MM.1S (cell line): ENCODE results near the gene CPLANE1.

Experiments
- EZH2 ChIP-seq: fragments of 300-600 bp; sonication (generic); optimal IDR thresholded peaks from 2 replicates; pipeline ENCODE3; 2017; ENCODE audit warnings: low read depth, mild to moderate bottlenecking, antibody characterized with exemption, low read length, mixed read lengths
- TF ChIP-seq, protein P1 (sequence below): fragments of 300-600 bp; sonication (generic); IDR thresholded peaks from 2 replicates; pipeline ENCODE4 v1.5.1; 2016; ENCODE audit warnings: antibody characterized with exemption, low read length, mixed read lengths

DNA sequence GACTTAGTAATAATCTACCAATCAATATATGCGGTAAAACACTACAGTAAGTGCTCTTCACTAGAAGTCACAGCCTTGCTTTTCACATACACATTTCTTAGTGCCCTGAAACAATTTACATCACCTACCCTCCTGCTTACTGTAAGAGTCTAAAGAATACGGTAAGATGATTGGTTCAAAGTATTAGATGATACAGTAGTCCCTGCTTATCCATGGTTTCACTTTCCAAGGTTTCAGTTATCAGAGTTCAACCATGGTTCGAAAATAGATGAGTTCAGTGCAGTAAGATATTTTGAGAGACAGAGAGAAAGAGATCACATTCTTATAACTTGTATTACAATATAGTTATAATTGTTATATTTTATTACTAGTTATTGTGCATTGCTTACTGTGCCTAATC, 83.0 kb downstream of the CPLANE1 start:
- TF ChIP-seq, protein P1, sequence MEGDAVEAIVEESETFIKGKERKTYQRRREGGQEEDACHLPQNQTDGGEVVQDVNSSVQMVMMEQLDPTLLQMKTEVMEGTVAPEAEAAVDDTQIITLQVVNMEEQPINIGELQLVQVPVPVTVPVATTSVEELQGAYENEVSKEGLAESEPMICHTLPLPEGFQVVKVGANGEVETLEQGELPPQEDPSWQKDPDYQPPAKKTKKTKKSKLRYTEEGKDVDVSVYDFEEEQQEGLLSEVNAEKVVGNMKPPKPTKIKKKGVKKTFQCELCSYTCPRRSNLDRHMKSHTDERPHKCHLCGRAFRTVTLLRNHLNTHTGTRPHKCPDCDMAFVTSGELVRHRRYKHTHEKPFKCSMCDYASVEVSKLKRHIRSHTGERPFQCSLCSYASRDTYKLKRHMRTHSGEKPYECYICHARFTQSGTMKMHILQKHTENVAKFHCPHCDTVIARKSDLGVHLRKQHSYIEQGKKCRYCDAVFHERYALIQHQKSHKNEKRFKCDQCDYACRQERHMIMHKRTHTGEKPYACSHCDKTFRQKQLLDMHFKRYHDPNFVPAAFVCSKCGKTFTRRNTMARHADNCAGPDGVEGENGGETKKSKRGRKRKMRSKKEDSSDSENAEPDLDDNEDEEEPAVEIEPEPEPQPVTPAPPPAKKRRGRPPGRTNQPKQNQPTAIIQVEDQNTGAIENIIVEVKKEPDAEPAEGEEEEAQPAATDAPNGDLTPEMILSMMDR: no peak
- no peak for TF ChIP-seq EZH2
